Adipocyte (in vitro differentiated cells): ENCODE results near the gene L3MBTL2.

Source experiments
- DNase-seq: peaks from one replicate; pipeline ENCODE4 v3.0.0-alpha.2; 2015; ENCODE audit warnings: low read depth
- H3K27me3 ChIP-seq: replicated peaks from 2 replicates; pipeline ENCODE4 v1.7.0; 2013; ENCODE audit warnings: mild to moderate bottlenecking, low read length, moderate library complexity; ENCODE audit not compliant: control insufficient read depth, insufficient read depth
- H3K36me3 ChIP-seq: 2 replicates; pipeline ENCODE4 v1.7.0; 2013; ENCODE audit warnings: low read length, mild to moderate bottlenecking, moderate library complexity; ENCODE audit not compliant: control insufficient read depth, insufficient read depth, severe bottlenecking
- H3K4me1 ChIP-seq: 2 replicates; pipeline ENCODE4 v1.7.0; 2013; ENCODE audit warnings: mild to moderate bottlenecking, low read length, moderate library complexity; ENCODE audit not compliant: control insufficient read depth, insufficient read depth
- H3K4me3 ChIP-seq: 2 replicates; pipeline ENCODE4 v1.7.0; 2013; ENCODE audit warnings: mild to moderate bottlenecking, low read length, moderate library complexity
- H3K9ac ChIP-seq: 2 replicates; pipeline ENCODE4 v1.7.0; 2013; ENCODE audit warnings: mild to moderate bottlenecking, low read length, moderate library complexity
- H3K9me3 ChIP-seq: 2 replicates; pipeline ENCODE4 v1.7.0; 2013; ENCODE audit warnings: mild to moderate bottlenecking, low read length, moderate library complexity; ENCODE audit not compliant: control insufficient read depth

The L3MBTL2 gene

GRCh38 chr22:41234815-41235695 lies 29.9 kb downstream of the L3MBTL2 start:
- no peak for DNase-seq

GRCh38 chr22:41237036-41237706 lies 32.1 kb downstream of the L3MBTL2 start:
- no peak for DNase-seq
- Histone ChIP-seq H3K4me3 (peak overlapping the region; percentile 62), H3K4me1 (peaks cover 3% of the 10 kb centered on the region), H3K9ac (peak overlapping the region; percentile 58), H3K27me3 (peaks cover 9% of the 10 kb centered on the region), H3K36me3 (no peaks in the 10 kb centered on the region), H3K9me3 (no peaks in the 10 kb centered on the region)

More at GRCh38 chr22:41234815-41235695, 29.9 kb downstream of the L3MBTL2 start:
- no peak overlapping the region for H3K4me3 ChIP-seq
- peaks cover 6% of the 10 kb centered on the region for H3K36me3 ChIP-seq
- no peaks in the 10 kb centered on the region for H3K9me3 ChIP-seq
- peaks cover 3% of the 10 kb centered on the region for H3K4me1 ChIP-seq
- H3K27me3 ChIP-seq, result peaks cover 9% of the 10 kb centered on the region
- H3K9ac ChIP-seq, result no peak overlapping the region

GRCh38 chr22:41237707-41238569 lies 32.8 kb downstream of the L3MBTL2 start:
- Histone ChIP-seq H3K4me1 (peaks cover 3% of the 10 kb centered on the region), H3K36me3 (no peaks in the 10 kb centered on the region), H3K4me3 (peak overlapping the region; percentile 62), H3K27me3 (peaks cover 9% of the 10 kb centered on the region), H3K9ac (peak overlapping the region; percentile 58), H3K9me3 (no peaks in the 10 kb centered on the region)
- DNase-seq, result peak; percentile 40

DNA sequence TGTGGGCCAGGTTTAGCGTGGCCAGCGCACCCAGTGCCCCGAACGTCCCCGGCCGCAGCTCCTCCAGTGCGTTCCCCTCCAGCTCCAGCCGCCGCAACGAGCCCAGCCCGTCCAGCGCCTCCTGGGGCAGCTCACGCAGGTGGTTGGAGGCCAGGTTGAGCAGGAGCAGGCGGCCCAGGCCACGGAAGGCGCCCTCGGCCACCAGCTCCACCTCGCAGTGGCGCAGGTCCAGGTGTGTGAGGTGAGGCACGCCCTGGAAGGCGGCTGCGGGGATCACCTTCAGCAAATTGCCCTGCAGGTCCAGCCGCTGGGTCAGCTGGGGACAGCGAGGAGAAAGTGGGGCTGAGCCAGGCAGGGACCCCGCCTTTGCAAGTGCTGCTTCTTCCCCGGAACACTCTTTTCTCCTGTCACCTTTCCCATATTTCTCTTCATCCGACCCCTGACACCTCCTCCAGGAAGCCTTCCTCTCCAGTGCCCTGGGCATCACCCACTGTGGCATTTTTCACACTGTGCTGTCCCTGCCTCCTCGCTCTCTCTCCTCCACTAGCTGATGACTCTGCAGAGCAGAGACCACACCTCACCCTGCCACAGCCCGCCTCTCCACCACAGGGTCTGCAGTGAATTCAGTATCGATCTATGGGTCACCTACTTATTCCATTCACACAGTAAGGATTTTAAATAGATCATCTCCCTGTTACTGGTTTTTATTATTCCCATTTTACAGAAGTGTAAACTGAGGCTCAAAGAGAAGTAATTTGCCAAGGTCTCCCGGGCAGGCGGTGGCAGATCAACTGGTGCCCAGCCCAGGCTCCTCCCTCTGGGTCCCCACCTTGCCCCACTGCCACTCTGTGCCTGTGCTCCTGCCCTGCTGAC lies 33.7 kb downstream of the L3MBTL2 start:
- Histone ChIP-seq H3K9ac (peak overlapping the region; percentile 58), H3K27me3 (peaks cover 9% of the 10 kb centered on the region), H3K9me3 (no peaks in the 10 kb centered on the region), H3K4me1 (peaks cover 3% of the 10 kb centered on the region), H3K4me3 (no peak overlapping the region), H3K36me3 (no peaks in the 10 kb centered on the region)
- DNase-seq, result no peak

DNA sequence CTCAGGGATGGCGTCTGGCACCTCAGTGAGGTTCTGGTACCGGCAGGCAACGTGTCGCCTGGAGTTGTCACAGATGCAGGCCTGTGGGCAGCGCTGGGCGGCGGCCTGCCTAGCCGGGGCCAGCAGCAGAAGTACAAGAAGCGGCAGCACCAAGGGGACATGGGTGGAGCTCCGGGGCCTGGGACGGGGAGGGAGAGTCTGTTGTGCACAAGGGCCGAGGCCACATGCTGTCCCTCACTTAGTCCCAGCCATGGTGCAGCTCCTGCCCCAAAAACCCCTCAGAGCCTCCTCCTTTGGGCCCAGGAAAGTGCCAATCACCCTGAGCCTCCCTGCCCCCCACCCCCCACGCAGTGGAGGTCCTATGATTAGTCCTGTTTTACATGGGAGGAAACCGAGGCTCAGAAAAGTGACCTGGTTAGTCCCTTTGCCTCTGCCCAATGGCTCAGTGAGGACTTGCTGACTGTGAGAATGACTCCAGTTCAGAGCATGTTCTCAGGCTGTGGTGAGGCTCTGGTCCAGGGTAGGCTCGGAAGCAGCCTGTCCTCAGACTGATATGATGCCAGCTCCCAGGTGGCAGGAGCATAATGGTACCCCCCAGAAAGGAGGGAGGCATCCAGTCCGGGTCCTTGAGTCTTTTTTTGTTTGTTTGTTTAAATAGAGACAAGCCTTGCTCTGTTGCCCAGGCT lies 34.5 kb downstream of the L3MBTL2 start:
- Histone ChIP-seq H3K36me3 (no peaks in the 10 kb centered on the region), H3K4me1 (peaks cover 3% of the 10 kb centered on the region), H3K27me3 (peaks cover 9% of the 10 kb centered on the region), H3K4me3 (no peak overlapping the region), H3K9me3 (no peaks in the 10 kb centered on the region), H3K9ac (no peak overlapping the region)
- DNase-seq, result no peak

GRCh38 chr22:41240377-41241132 lies 35.4 kb downstream of the L3MBTL2 start, which contains the start of gene CHADL:
TSS of gene CHADL (minus strand) at chr22:41240931. CDS start at chr22:41240881, 50 bp downstream.
- H3K9ac ChIP-seq, result no peak within 1 kb of the TSS
- H3K4me3 ChIP-seq, result no peak within 1 kb of the TSS
- DNase-seq, result no peak
- peaks cover 9% of the 10 kb centered on the region for H3K27me3 ChIP-seq
- H3K36me3 ChIP-seq, result peaks cover 7% of the 10 kb centered on the region
- peaks cover 3% of the 10 kb centered on the region for H3K4me1 ChIP-seq
- no peaks in the 10 kb centered on the region for H3K9me3 ChIP-seq

DNA sequence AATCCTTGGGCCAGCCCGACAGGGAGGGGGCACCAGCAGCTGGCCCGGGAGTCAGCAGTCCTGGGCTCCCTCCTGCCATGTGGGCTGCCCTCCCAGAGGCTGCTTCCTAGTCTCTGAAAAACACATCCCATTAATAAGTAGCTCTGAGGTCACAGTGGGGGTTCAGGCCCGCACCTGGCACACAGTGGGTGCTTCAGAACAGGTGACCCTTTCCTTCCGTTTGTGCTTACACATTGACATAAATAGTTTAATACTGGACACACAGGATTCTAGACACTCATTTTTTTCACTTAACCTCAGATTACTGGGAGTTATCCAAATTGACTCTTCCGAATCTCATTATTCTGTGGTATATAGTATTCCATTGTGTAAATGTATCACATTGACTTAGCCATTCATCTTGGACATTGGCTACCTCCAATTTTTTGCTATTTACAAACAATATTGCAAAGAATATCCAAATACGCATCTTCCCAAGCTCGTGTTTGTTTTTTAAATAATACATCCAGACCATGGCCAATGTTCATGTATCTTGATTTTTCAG lies 36.1 kb downstream of the L3MBTL2 start:
- Histone ChIP-seq H3K9ac (no peak overlapping the region), H3K9me3 (no peaks in the 10 kb centered on the region), H3K4me1 (peaks cover 3% of the 10 kb centered on the region), H3K36me3 (peaks cover 11% of the 10 kb centered on the region), H3K4me3 (no peak overlapping the region), H3K27me3 (peaks cover 9% of the 10 kb centered on the region)
- no peak for DNase-seq

DNA sequence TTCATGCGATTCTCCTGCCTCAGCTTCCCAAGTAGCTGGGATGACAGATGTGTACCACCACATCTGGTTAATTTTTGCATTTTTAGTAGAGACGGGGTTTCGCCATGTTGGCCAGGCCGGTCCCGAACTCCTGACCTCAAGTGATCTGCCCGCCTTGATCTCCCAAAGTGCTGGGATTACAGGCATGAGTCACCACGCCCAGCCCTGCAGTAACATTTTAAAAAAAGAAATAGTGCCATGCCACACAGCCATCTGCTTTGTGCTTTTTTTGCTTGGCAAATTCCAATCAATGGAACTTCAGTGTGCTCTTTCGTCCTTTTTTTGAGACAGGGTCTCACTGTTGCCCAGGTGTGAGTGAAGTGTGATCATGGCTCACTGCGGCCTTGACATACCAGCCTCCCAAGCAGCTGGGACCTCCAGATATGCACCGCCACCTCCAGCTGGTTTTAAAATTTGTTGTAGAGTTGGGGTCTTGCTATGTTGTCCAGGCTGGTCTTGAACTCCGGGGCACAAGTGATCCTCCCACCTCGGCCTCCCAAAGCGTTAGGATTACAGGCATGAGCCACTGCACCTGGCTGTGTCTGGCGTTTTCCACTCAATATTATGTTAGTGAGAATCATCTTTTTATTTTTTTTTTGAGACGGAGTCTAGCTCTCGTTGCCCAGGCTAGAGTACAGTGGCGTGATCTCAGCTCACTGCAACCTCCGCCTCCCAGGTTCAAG lies 37.4 kb downstream of the L3MBTL2 start:
- no peak overlapping the region for H3K4me3 ChIP-seq
- peaks cover 5% of the 10 kb centered on the region for H3K4me1 ChIP-seq
- H3K9me3 ChIP-seq, result no peaks in the 10 kb centered on the region
- no peak overlapping the region for H3K9ac ChIP-seq
- peaks cover 4% of the 10 kb centered on the region for H3K27me3 ChIP-seq
- H3K36me3 ChIP-seq, result peaks cover 22% of the 10 kb centered on the region
- DNase-seq, result peak; percentile 15

- peaks cover 28% of the 10 kb centered on the region for H3K36me3 ChIP-seq
- H3K9me3 ChIP-seq, result no peaks in the 10 kb centered on the region
- H3K4me1 ChIP-seq, result peaks cover 9% of the 10 kb centered on the region
- H3K4me3 ChIP-seq, result no peak overlapping the region
- H3K9ac ChIP-seq, result no peak overlapping the region
- peaks cover 4% of the 10 kb centered on the region for H3K27me3 ChIP-seq
- no peak for DNase-seq
These were observed 38.2 kb downstream of the L3MBTL2 start for GRCh38 chr22:41243361-41243760.
